Umbilical cord (tissue), 2 donors: ENCODE data around the gene BTBD6. TPM values are rescaled to one million over a fixed set of nuclear protein-coding genes. Genes with fewer than 3 reads are reported as not detected.
A peak's percentile ranks its signal among the peaks of the same experiment; 100 is the strongest.

ENCODE experiments used
- DNase-seq: peaks from one replicate; pipeline ENCODE4 v3.0.0-alpha.2; 2015; ENCODE audit warnings: low spot score
- total RNA-seq: library from RNA; depleted of rRNA; stranded (reverse); fragments of >200 nt; gene quantifications from one replicate; pipeline ENCODE4 v1.2.3, GENCODE V29; 2014; ENCODE audit warnings: low replicate concordance; ENCODE audit not compliant: insufficient read depth

Gene BTBD6
- total RNA-seq, 1 donor from 2014 or later, result 33.0 TPM

DNA sequence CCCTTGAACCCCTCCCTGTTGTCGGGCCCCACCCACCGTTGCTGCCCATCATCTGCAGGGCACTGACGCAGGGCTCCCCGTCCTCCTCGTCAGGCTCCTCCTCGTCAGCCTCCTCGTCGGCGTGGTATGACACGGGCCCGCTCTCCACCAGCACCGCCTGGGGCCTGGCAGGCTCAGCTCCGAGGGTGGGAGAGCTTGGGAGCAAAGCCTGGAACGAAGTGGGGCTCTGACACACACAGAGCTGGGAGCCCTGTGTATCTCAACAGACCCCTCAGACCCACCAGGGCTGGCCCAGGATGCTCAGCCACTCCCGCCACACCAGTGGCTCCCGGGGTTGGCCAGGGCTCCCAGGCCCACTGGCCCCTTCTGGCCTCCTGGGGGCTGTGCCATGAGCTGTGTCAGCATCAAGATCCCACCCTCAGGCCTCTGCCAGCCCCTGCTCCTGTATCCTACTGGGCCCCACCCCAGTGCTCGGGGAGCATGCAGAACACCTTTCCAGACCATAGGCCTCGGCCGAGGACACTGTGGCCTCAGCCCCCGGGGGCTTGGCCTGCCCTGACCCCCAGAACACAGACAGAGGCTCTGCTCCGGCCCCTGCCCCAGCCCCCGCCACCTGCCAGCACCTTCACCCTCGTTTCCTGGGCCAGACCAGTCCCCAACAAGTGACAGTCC lies 37.1 kb upstream of the BTBD6 start:
- no peak for DNase-seq

DNA sequence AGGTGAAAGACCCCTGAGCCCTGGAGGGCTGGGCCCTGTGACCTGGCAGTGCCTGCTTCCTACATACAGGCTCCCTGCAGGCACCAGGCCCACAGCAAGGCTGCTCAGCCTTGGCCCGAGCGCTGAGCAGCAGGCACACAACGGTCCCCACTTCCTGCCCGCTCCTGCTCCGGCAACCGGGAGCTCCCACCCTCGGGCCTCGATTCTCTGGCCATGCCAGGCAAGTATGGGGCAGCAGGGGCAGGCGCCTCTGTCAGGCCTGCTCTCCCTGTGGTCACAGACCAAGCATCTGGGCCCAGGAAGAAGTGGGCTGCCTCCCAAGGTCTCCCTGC lies 36.6 kb upstream of the BTBD6 start:
- DNase-seq, result no peak

- DNase-seq, result no peak
Measured at GRCh38 chr14:105212541-105213300, 35.6 kb upstream of the BTBD6 start.

GRCh38 chr14:105213361-105213760 lies 35.0 kb upstream of the BTBD6 start:
- DNase-seq, result no peak

DNA sequence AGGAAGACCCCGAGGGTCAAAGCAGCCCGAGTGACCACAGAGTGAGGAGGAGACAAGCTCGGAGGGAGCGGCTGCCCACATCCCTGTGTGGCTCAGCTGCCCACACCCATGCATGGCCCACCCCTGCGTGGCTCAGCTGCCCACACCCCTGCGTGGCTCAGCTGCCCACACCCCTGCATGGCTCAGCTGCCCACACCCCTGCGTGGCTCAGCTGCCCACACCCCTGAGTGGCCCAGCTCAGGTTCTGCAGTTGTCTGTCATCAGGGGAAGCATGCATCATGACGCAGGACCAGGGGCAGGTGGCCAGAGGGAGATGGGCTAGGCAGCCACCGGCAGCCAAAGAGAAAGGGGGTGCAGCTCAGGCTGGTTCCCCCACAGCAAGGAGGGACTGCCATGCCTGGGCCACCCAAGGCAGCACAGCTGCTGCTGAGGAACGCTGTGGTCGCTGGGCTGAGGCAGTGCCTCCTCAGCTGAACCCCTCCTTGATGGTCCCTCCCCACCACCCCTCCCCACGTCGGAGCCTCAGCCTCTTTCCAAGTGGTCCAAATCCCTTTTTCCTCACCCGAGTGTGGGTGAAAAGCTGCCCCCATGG lies 33.9 kb upstream of the BTBD6 start:
- DNase-seq, result no peak

GRCh38 chr14:105215602-105216001 lies 32.7 kb upstream of the BTBD6 start:
- DNase-seq, result no peak

- DNase-seq, result no peak
Measured at GRCh38 chr14:105216490-105217247, 31.7 kb upstream of the BTBD6 start.

DNA sequence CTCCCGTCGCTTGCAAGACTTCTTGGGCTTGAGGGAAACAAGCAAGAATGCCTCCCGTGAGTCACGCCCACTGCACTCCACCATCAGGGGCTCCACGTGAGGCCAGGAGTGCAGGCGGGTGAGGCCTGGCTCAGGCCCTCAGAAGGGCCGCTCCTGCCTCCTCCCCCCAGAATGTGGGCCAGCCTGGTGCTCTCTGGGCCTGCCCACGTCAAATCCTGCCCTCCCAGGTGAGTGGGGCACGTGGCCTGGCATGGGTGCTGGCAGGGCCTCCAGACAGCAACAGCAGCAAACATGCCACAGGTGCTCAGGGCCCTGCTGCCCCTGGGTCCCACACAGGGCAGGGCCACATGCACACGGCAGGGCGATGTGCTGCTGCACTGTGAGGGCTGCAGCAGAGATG lies 30.6 kb upstream of the BTBD6 start:
- no peak for DNase-seq

GRCh38 chr14:105218611-105219010 lies 29.7 kb upstream of the BTBD6 start:
- no peak for DNase-seq

- no peak for DNase-seq
Measured at GRCh38 chr14:105219043-105219612, 29.2 kb upstream of the BTBD6 start.

- no peak for DNase-seq
Measured at GRCh38 chr14:105219753-105220152, 28.6 kb upstream of the BTBD6 start.

GRCh38 chr14:105220699-105221597 lies 27.4 kb upstream of the BTBD6 start:
- no peak for DNase-seq

- DNase-seq, result no peak
Measured at GRCh38 chr14:105221598-105222178, 26.6 kb upstream of the BTBD6 start.

DNA sequence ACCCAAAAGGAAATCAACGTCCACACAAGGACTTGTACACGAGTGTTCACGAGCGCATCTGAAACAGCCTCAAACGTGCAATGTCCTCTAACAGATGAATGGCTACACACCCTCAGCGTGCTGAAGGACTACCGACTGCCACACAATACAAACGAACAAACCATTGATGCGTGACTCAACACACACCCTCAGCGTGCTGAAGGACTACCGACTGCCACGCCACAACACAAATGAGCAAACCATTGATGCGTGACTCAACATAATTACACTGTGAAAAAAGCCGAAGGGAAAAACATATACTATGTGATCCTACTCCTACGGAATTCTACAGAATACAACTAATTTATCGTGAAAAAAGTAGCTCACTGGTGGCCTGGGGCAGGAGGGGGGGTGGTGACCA lies 25.1 kb upstream of the BTBD6 start:
- DNase-seq, result no peak

GRCh38 chr14:105223770-105224544 lies 24.4 kb upstream of the BTBD6 start:
- no peak for DNase-seq

DNA sequence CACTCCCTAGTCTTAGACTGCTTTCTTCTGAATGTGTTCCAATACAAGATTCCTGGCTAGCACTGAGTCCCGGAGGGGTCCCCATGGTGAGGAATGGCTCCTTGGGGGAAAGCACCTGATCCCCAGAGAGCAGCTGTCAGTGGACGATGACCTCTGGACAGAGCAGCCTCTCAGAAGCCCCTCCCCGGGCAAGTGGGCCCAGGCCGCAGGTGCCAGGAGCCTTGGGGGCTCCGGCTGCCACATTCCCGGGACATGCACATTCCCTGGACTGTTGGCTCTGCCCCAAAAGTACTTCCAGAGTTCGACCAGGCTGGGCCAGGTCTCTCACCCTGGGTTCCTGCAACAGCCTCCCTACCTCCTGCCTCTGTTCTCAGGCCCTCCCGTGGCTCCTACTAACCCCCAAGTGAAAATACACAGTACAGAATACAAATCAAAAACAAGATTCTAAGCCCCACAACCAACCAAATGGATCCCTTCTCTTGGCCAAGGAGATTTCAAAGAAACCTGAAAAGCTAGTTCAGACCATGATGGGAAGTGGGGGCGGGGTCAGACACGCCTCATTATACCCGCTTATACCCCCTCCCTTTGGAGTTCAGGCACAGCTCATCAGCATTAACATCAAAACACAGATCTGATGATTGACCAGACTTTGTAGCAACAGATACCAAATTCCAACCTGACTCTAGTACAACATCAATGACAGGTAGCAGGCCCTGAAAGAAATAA lies 23.3 kb upstream of the BTBD6 start:
- DNase-seq, result peak; percentile 42

DNA sequence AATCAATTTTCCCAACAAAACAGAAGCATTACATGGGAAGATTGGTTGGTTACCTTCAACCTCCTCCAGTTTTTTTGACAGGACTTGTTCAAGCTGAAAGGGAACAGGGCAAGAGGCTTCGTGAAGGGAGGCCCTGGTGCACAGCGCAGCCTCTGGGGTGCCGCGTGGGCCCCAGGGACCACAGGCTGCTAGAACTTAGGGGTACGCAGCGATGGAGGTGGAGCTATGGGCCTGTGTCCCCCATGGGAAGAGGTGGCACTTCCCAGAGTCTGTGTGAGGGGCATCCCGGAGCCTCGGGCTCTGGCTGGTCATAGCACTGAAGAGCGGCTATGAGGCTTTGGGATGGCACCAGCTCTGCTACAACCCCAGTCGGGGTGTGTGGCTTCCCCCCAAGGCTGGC lies 22.1 kb upstream of the BTBD6 start:
- DNase-seq, result no peak

DNA sequence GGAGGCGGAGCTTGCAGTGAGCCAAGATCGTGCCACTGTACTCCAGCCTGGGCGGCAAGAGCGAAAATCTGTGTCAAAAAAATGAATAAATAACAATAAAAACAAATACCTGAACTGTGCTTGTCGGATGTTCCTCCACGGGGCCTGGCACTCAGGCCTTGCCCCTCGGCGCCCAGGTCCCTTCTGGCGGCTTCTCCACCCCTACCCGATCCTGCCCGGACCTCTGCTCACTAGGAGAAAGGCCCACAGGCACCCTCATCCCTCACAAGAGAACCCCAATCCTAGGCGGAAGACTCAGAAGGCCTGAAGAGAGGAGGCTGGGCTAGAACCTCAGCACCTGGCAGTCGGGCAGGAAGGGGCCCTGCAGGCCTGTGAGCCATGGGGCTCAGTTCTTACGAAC lies 21.0 kb upstream of the BTBD6 start:
- no peak for DNase-seq

GRCh38 chr14:105228562-105228961 lies 19.8 kb upstream of the BTBD6 start:
- DNase-seq, result no peak
